ENCODE results near the gene TAF15.

TAF15 gene

DNA sequence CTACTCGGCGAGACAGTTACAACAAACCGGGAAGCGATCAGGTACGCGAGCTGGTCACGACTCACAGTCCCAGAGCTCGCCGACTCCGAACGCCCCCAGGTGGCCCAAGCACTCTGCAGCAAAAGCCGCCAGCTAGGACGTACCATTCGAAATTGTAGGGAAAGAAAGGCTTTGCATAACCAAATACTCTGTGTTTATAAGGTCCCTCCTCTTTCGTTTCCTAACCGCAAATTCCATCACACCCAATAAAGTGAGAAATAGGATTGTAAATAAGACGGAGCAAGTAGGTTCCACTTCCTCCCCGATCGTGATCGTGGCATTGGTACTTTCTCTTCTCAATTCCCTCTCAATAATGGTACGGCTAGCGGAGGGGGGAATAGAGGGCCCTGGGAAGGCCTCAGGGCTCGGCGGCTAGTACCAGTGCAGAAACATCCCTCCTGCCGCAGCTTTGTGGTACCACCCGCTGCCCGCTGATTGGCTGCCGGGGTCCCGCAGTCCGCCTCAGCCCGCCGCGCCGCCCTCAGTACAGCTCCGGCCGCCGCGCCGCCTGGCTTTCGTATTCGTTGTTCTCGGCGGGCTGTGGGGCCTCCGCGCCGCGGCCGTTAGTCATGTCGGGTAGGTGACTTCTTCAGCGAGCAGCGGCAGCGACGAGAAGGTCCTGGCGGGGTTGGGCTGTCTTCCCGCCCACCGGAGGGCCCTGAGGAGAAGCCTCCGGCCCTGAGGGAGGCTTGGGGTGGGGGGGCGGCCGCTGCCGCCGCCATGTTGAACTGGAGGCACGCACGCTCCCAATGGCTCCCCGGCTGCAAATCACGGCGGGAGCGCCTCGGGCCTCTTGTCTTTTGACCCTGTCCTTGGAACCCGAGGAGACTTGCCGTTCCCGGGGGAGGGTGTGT is at the start of gene TAF15:
Gene TAF15 (plus strand): TSS at position 523 of the 893 bp plus-strand sequence. CDS start 86 bp downstream, at position 609.
- H3K4me3 ChIP-seq (replicated peaks; ENCODE audit: low read depth, low read length): peak within 1 kb of the TSS; percentile 96

DNA sequence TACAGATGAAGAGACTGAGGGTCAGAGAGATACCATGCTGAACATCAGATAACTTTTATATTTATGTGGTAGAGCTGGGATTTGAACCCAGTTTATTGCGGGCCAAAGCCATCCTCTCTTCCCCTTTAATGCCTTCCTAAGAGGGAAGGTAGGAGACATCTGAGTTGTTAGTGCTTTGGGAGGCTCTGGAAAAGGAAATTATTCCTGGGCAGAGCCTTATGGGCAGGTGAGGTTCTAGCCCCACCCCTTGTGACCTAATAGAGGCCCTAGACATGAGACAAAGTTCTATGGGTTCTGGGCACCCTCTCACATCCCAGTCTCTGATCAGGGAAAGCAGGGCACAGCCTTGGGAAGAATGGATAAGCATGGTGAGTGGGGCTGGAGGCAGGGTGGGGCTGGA is 48.7 kb upstream of the TAF15 start, which contains the start of gene C17orf50:
Gene C17orf50 (plus strand): TSS at position 301 of the 400 bp plus-strand sequence. CDS start 55 bp downstream, at position 356.
- TF ChIP-seq, protein P1, sequence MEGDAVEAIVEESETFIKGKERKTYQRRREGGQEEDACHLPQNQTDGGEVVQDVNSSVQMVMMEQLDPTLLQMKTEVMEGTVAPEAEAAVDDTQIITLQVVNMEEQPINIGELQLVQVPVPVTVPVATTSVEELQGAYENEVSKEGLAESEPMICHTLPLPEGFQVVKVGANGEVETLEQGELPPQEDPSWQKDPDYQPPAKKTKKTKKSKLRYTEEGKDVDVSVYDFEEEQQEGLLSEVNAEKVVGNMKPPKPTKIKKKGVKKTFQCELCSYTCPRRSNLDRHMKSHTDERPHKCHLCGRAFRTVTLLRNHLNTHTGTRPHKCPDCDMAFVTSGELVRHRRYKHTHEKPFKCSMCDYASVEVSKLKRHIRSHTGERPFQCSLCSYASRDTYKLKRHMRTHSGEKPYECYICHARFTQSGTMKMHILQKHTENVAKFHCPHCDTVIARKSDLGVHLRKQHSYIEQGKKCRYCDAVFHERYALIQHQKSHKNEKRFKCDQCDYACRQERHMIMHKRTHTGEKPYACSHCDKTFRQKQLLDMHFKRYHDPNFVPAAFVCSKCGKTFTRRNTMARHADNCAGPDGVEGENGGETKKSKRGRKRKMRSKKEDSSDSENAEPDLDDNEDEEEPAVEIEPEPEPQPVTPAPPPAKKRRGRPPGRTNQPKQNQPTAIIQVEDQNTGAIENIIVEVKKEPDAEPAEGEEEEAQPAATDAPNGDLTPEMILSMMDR (IDR thresholded peaks at IDR 0.05; ENCODE audit: low read depth, low read length, missing control alignments): no peak
- no peak within 1 kb of the TSS for H3K4me3 ChIP-seq (replicated peaks; ENCODE audit: low read depth, low read length)

More for the DNA sequence above, at the start of gene TAF15:
- peak; percentile 97 for DNase-seq (ENCODE audit: extremely low read depth, low read depth)
- TF ChIP-seq, protein P1 (IDR thresholded peaks at IDR 0.05; ENCODE audit: low read depth, low read length, missing control alignments): peak; percentile 80

DNA sequence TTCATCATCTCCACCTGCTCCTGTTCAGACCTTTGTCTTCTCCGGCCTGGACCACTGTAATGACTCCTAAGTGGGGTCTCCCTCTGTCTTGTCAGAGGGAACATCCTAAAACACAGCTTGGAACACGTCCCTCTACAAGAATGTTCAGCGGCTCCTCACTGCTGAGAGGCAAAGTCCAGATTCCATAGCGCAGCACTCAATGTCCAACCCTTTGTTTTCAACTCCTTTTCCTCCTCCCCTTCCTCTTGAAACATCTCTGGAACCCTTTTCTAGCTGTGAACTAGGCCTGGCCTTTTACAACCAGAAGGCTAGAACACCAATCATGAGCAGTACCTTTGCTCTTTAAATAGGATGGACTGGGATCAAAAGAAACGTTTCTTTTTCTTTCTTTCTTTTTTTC is 47.7 kb upstream of the TAF15 start:
- no peak for DNase-seq (ENCODE audit: extremely low read depth, low read depth)
- TF ChIP-seq, protein P1 (IDR thresholded peaks at IDR 0.05; ENCODE audit: low read depth, low read length, missing control alignments): no peak
- H3K4me3 ChIP-seq (replicated peaks; ENCODE audit: low read depth, low read length): no peak overlapping the region

More for the DNA sequence above, 48.7 kb upstream of the TAF15 start, which contains the start of gene C17orf50:
- DNase-seq (ENCODE audit: extremely low read depth, low read depth): no peak

DNA sequence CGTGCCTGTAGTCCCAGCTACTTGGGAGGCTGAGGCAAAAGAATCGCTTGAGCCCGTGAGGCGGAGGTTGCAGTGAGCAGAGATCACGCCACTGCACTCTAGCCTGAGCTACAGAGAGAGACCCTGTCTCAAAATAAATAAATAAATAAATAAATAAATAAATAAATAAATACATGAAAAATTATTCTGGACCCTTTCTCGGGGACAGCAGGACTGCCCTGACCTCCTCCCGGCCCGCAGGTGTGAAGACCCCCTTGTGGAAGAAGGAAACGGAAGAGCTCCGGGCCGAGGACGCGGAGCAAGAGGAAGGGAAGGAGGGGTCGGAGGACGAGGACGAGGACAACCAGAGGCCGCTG is 45.5 kb upstream of the TAF15 start:
- DNase-seq (ENCODE audit: extremely low read depth, low read depth): no peak
- TF ChIP-seq, protein P1 (IDR thresholded peaks at IDR 0.05; ENCODE audit: low read depth, low read length, missing control alignments): no peak
- H3K4me3 ChIP-seq (replicated peaks; ENCODE audit: low read depth, low read length): peak overlapping the region; percentile 42; the same call in 1 of the 2 replicates

DNA sequence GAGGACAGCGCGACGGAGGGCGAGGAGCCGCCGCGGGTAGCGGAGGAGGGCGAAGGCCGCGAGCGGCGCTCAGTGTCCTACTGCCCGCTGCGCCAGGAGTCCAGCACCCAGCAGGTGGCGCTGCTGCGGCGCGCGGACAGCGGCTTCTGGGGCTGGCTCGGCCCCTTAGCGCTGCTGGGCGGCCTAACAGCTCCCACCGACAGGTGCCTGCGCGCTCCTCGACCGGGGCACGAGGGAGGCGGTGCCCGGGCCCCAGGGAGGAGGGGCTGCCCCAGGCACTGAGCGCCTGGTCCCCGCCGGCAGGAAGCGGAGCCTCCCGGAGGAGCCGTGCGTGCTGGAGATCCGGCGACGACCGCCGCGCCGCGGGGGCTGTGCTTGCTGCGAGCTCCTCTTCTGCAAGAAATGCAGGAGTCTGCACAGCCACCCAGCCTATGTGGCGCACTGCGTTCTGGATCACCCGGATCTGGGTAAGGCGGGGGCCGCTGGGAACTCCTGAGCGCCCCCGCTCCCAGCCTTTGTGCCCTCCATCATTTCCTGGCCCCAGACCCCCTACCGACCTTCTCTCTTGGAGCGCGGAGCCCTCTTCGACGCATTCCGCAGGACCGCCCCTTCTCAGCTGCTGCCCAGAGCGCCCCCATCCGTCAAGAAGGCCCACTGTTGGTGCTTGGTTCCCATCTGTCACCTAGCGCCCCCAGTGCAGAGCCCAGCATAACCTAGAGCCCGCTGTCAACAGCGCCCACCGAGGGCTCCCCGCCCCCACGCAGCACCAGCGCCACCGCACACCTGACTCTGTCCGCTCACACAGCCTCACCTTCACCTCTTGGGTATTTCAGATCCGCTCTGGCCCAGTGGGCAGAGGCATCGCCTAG is 44.9 kb upstream of the TAF15 start:
- H3K4me3 ChIP-seq (replicated peaks; ENCODE audit: low read depth, low read length): peak overlapping the region; percentile 42
- DNase-seq (ENCODE audit: extremely low read depth, low read depth): no peak
- TF ChIP-seq, protein P1 (IDR thresholded peaks at IDR 0.05; ENCODE audit: low read depth, low read length, missing control alignments): peak; percentile 86

DNA sequence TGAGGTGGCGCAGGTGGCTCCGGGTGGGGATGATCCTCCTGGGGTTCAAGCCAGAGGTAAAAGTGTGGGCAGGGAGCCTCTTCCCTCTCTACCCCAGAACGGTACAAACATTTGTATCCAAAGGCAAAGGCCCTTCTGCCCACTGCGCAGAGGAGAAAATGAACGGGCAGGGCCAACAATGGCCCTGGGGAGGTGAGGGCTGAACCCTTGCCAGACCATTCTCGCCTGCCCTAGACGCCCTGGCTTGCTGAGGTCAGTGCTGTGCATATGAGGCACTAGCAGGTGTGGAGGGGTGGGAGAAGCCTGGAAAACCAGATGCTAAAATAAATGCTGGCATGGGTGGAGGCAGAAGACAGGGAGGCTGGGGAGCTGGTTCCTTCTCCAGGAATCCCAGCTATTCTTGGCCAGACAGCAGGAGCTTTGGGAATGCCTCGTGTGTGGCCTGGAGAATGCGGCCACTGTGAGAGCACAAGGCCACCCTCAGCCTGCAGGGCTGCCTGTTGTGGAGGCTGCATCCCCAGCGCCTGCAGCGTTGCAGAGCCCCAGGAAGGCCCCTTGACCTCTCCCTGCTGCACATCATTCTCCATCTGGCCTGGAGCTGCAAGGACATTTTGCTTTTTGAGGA is 44.1 kb upstream of the TAF15 start:
- DNase-seq (ENCODE audit: extremely low read depth, low read depth): no peak
- TF ChIP-seq, protein P1 (IDR thresholded peaks at IDR 0.05; ENCODE audit: low read depth, low read length, missing control alignments): no peak
- no peak overlapping the region for H3K4me3 ChIP-seq (replicated peaks; ENCODE audit: low read depth, low read length)
